GM21381 (cell line): Measurements from ENCODE around the gene EEFSEC.

Experiments
- ATAC-seq: cut with Tn5 transposase; IDR thresholded peaks from one replicate; pipeline ENCODE4 v1.9.1; 2021; ENCODE audit warnings: mild to moderate bottlenecking, moderate library complexity; ENCODE audit not compliant: unreplicated experiment

The EEFSEC gene

DNA sequence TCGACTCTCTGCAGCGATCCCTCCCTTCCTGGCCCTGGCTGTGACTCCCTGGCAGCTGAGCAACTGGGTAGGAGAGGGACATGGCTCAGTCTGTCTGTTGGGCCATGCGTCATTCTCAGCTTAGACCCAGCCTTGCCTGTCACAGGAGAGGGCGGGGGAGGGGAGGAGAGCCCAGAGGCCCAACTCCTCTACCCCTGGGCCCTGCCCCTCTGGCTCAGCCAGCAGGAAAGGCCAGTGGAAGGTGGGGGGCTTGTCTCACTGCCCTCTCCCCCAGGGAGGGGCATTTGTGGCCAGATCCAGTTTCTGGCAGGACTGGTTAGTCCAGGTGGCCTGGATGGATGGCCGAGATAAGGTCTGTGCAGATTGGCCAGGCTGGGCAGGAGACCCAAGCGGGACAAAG, 281.8 kb downstream of the EEFSEC start:
- no peak for ATAC-seq

DNA sequence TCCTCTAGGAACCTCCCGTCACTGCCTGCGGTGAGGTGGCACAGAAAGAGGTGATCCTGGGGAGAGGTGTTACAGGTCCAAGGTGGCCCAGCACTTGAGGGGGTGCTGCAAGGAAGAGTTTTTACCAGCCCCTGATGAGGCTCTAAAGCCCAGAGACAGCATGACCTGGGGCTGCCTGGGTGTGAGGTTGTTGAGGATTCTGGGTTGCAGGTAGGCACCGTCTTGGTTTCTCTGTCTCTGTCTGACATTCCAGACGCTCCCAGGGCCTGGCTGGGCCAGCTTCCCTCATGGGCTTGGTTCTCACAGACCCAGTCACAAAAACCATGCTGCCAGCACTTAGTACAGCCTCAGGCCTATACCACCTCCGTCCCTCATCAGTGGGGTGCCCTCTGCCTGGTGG, 282.3 kb downstream of the EEFSEC start:
- no peak for ATAC-seq

DNA sequence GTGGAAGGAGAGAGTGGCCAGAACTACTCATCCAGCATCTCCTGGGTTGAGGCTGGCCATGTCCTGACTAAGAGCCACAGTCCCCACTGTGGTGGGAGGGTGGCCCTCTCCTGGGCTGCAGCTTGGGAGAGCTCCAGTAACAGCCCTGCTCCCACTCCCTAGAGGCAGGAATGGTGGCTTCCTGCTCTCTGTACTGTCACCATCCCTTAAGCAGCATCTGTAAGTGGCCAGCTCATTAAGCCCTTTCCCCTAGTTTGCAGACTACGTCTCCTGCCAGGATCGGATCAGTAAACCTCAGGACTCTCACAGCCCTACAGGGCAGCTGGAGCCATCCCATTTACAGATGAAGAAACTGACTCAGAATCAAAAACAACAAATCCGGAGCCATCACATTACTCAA, 282.9 kb downstream of the EEFSEC start:
- no peak for ATAC-seq

DNA sequence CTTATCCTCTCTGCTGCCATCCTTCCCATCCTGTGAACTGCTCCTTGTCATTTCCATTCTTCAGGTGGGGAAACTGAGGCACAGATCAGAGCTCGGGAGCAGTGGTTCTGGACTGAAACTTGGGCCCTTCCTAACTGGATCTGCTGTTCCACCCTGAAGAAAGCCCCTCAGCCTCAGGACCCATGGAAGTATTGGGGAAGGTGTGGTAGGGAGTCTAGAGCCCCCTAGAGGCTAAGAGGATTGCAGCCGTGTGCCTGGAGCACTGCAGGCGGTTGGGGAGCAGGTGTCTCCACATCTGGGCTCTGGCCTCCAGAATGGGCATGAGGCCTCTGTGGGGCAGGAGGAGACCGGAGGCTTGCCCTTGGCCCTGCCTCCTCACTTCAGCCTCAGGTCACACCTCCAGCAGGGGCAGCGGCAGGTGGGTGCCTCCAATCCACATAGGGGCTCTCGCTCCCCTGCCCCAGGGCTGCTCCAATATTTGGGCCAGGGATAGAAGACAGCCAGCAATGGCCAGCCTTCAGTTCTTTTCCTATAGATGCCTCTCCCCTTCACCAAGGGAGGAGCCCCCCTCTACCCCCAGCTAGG, 285.3 kb downstream of the EEFSEC start:
- no peak for ATAC-seq

DNA sequence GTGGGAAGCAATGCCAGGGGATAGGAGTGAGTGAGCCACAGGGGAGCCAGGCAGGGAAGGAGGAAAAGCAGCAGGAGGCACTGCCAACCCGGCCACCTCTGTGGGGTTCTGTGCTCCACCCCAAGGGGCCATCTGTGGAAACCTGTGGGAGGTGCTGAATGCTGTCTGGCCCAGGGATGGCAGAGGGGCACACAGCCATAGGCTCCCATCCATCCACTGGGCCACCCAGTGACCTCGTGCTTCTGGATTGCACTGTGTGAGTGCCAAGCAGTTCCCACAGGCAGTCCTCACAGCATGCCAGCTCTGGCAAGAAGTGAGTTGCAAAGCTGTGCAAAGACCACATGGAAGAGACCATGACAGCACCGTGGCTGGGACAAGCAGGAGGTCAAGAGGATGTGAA, 285.9 kb downstream of the EEFSEC start:
- no peak for ATAC-seq

DNA sequence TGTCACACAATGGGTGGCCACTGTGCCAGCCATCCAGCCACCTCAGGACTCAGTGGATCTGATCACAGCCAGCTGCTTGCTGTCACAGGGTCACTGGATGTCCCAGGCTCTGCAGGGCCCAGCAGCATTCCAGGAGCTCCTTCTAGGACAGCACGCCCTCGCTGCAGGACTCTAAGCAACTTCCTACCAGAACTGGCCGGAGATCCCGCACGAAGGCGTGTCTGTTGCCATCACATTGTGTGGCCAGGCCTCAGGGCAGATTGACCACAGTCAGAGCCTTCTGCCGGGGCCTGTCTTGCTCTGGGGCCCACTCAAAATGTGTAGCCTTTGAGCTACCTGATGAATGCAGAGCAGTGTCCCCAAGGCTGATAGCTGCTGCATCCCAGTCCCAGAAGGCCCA, 288.8 kb downstream of the EEFSEC start:
- no peak for ATAC-seq

DNA sequence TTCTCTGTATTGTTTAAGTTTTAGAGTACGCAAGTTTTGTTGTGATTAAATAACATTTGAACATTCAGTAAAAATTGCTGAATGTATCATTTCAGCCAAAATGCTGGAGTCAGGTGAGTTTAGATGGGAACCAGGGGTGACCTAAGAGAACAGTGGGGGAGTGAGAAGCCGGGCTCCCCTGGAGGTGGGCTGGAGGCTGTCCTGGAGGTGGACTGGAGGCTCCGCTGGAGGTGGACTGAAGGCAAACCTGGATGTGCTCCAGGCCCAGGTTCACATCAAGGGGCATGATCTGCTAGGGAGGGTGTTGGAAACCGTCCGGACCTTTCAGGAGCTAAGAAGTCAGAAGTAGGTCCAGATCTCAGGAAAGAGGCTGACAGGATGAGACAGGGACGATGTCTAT, 289.7 kb downstream of the EEFSEC start:
- ATAC-seq, result no peak

DNA sequence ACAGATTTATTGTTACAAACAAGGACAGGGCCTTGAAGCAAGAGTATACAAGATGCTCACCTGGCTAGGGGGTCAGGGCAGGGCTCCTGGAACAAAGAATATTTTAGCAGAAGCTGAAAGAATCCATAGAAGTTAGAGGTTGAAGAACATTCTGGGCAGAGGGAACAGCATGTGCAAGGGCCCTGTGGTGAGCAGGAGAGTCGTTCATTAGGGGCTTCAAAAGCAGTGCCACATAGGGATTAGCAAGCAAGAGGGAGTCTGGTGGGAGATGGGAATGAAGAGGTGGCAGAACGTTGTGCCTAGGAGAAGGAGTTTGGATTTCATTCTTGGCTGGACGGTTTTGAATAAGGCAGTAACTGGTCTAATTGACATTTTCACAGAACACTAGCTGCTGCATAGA, 290.5 kb downstream of the EEFSEC start:
- no peak for ATAC-seq

DNA sequence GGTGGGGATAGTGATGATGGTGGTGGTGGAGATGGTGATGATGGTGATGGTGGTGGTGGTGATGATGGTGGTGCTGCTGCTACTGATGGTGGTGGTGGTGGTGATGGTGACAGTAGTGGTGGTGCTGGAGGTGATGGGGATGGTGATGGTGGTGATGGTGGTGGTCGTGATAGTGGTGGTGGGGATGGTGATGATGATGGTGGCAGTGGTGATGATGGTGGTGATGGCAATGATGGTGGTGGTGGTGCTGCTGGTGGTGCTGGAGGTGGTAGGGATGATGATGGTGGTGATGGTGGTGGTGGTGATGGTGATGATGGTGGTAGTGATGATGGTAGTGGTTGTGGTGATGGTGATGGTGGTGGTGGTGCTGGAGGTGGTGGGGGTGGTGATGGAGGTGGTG, 292.1 kb downstream of the EEFSEC start:
- ATAC-seq, result no peak

DNA sequence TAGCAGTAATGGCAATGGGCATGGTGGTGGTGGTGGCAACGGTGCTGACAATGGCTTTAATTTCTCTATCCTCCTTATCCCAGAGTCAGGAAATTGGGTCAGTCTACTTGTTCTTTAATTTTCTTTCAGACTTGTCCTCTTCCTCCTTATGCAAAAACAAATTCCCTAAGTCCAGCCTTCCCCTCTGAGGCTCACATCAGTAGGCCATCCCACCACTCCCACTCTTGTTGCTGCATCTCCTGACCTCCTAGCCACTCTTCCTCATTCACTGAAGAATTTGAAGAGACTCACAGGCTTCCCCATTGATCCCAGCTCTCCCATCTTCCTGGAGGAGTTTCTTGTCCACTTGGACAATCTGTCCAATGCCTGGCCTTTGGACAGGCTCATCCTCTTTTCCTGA, 293.5 kb downstream of the EEFSEC start:
- ATAC-seq, result no peak

DNA sequence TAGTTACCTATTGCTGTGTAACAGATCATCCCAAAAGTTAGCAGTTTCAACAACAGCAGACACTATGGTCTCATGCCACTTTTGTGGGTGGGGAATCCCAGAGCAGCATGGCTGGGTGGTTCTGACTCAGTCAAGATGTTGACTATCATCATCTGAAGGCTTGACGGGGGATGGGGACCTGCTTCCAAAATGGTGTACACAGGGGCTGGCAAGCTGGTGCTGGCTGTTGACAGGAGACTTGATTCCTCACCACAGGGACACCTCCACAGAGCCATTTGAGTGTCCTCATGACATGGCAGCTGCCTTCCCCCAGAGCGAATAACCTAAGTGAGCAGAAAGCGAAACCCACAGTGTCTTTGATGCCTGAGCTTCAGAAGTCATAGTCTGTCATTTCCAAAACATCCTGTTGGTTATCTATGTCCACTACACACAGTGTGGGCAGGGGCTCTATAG, 294.3 kb downstream of the EEFSEC start:
- ATAC-seq, result no peak

DNA sequence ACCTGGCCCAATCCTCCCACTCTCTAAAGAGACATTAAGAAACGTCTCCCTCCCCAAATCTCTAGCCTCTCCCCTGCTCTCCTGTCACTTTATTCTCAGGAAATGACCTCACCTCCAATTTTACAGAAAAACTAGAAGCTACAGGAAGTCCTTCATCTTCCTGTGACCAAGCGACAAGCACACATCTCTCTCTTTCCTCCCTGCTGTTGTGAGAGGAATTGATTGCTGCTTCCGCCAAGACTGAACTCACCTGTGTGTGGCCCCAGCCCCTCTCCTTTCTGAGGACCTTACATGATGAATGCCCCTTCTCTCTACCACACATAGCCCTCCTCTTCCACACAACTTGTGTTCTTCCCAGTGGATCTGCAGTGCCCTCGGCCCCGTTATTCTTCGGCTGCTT, 295.2 kb downstream of the EEFSEC start:
- no peak for ATAC-seq

DNA sequence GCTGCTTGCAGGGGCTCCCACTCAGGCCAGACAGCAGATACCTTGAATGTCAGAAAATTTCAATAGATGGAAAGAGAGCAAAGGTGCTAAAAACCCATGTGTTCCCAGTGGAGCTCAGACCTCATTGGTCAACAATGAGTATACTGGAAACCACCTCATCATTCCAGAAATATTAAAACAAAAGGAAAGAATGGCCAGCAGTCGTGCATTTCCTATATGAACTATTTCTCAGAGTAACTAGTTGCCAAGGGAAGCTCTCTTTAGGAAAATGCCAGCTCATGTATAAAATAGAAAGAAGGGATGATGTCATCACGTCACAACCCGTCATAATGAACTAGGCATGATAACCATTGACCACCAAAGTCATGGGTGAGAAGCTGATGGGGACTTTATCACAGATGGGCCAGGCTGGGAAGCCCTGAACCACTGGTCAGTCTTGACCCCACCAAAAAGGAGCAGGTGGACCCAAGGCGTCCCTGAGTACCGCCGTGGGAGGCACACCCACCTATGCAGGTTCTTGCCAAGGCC, 295.9 kb downstream of the EEFSEC start:
- ATAC-seq, result no peak

DNA sequence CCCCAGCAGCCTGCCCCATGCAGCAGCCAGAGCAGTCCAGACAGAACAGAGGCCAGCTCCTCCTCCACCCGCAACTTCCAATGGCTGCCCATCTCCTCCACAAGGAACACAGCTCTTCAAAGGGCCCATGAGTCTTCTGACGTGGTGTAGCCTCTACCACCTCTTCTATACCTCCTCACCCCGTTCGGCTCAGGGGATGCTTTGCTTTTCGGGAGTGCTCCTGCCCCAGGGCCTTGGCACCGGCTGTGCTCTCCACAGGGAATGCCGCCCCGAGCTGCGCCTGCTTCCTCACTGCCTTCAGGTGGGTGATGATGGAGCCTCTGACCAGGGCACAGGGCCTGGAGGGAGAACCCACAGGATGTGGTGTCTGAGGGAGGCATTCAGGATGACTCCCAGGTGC, 298.8 kb downstream of the EEFSEC start:
- ATAC-seq, result no peak

DNA sequence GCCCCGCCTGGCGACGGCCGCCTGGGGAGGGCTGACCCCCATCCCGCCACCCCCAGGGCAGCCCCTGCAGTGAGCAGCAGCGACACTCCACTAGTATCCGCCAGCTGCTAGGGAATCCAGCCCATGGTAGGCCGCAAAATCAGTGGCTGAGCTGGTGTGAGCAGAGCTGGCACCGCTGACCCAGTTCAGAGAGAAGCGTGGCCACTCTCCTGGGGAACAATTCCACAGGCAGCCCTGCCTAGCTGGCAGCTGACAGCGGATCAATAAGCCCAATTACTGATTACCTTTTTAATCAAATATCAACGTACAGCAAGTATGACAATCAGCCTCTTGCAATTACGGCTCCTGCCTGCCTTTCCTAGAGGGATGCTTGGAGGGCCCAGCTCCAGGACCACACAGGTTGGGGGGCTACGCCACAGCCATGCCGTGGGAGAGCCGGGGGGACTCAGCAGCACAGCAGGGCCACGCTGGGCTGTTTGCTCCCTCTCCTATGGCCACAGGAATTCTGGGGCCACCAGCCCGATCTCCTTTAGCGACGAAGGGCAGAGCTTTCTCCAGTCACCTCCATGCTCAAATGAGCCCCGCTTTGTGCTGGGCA, 299.5 kb downstream of the EEFSEC start:
- no peak for ATAC-seq

DNA sequence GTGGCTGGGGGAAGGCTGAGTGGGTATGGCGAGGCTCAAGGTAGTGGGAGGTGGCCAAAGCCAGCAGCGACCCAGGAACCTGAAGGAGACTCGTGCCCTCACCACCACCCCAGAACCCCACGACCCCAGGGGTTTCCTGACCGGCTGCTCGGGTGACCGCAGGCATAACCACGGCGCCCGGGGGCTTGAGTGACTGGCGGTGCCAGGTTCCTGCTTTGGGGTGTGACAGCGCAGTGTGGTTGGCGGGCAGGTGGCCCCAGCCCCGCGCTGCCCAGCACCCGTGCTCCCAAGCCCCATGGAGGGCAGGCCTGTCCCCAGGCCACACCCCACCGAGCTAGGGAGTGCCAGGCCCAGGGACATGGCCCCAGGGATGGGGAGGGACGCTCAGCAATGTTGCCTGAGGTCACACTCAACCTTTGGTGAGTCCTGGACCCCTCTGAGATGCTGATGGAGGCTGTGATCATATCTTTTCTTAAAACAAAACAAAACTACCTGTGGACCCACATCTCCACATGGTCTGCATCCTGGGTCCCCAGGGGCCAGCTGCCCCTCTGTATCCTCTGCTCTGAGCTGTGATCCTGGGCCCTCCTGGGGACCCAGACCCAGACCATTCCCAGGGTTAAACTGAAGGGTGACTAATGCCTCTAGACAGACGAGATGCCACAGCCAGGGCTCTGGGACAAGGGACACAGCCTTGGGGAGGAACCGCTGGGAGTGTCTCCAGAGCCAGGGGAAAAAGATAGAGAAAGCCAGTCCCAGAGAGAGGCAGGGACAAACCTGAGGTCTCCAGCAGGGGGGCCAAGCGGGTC, 300.4 kb downstream of the EEFSEC start:
- ATAC-seq, result no peak

DNA sequence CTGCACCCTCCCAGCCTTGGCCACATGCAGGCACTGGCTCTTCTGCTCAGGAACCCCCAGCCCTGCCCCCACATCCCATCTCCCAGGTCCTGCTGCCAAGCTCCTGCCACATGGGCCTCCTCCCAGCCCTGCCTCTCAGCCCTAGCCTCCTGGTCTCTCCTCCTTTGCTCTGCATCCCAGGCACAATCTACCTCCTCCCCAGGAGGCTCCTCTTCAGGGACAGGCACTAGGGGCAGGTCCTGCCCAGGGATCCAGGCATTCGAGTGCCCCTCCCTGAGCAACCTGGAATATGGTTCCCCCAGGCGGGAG, 301.0 kb downstream of the EEFSEC start:
- ATAC-seq, result no peak

DNA sequence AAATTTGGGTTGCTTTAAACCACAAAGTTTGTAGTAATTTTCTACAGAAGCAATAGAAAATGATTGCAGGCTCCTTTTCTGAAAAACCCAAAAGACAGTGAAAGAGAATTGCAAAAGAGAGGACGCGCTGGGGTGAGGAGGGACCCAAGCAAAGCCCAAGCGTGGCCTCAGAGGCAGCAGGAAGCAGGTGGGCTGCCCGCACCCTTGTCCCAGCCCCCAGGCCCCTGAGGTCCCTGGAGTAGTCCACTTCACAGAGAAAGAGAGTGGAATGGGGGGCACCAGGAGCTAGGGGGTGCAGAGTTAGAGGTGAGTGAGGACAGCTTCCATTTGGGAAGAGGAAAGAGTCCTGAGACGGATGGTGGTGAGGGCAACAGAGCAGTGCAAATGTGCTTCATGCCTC, 301.8 kb downstream of the EEFSEC start:
- no peak for ATAC-seq

DNA sequence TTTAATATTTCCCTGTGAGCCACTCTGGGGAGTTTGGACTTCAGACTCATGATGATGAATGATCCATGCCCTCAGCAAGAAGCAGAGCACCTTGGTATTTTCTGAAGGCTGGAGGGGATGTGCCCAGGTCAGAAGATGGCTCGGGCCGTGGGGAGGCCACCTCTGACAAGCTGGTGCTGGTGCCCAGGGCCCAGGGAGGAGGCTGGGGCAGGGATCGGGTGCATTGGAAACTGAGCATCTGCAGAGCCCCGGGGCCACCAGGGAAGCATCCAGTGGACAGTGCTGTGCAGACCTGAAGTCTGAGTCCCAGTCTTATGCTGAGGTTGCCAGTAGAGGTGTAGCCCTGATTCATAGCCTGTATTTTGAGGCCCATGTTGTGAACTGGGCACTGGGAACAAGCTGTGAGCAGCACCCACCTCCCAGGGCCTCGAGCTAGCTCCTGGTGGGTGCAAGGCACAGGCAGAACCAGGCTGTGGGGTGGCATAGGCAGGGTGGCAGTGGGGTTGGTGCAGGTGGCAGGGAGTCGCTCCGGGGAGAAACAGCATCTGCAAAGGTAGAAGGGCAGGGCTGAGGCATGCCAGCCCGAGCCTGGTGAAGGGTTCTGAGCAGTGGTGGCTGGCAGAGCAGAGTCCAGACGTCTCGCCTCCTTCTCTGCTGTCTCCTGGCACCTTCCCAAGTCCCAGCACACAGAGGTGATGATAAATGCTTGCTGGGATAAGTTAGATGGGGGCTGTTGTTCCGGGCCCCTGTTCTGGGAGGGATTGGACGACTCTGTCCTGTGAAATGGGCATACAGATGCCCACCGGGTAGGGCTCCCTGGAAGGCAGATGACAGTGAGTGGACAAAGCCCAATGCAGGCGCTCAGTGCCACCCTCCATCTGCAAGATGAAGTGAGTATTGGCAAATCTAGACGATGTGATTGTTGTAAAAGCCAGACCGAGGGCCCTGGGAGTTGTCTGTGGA, 302.8 kb downstream of the EEFSEC start:
- no peak for ATAC-seq

DNA sequence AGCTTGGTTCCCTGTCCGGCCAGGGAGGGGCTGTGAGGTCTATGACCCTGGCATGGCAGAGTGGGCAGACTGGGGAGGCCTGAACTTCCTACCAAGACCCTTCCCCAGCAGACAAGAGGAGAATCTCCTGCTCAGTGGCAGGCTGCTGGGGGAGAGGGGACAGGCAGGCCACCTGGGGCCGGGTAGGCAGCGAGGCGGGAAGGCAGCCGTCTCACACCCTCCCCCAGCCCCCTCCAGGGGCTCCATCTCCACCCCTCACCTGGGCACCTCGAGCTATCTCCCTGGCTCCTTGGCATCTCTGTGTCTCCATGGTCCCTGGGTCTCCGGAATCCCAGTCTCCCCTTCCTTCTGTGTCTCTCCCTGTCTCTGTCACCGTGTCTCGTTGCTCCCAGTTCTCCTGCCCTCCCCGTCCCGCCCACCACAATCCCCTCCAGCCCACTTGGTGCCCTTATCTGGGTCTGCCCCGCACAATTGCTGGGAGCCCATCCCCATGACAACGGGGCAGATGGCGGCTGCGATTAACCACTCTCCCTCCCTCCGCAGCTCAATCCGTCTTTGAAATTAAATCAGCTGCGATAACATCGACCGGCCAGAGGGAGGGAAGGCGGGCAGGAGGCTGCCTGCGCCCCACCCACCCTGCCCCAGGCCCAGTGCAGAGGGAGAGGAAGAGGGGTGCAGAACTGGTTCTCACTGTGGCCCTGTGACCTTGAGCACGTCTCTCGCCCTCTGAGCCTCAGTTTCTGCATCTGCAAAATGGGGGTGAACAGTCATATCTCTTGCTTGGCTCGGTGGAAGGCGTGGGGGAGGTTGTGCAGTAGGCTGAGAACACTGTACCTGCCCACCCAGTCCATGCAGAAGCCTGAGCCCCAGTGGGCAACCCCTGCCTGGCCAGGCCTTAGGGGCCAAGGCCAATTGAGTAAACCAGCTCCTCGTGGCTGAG, 303.8 kb downstream of the EEFSEC start:
- no peak for ATAC-seq
